GM23338 (cell line): ENCODE measurements around the gene ANO10. TPM values are rescaled to one million over a fixed set of nuclear protein-coding genes. Genes with fewer than 3 reads are reported as not detected.

Experiments used
- ATAC-seq: fragments of 200-7000 bp; cut with Tn5 transposase; 3 replicates; pipeline ENCODE4 v1.9.1; 2020
- DNase-seq: peaks from one replicate; pipeline ENCODE4 v3.0.0-alpha.2; 2015; ENCODE audit warnings: low spot score
- H2AFZ ChIP-seq: fragments of 200-600 bp; sonication (generic); 2 replicates; pipeline ENCODE4 v1.8.0; 2016; ENCODE audit warnings: antibody characterized with exemption, mild to moderate bottlenecking, moderate library complexity
- H3F3A ChIP-seq: fragments of 200-600 bp; sonication (generic); replicated peaks from 2 replicates; pipeline ENCODE4 v1.8.0; 2017; ENCODE audit warnings: antibody characterized with exemption, mixed run types, low read depth
- H3K27ac ChIP-seq: fragments of 200-600 bp; sonication (generic); 2 replicates; pipeline ENCODE4 v1.6.1; 2016; ENCODE audit warnings: low read depth
- H3K27me3 ChIP-seq: fragments of 200-600 bp; sonication (generic); 2 replicates; pipeline ENCODE4 v1.8.0; 2016; ENCODE audit warnings: mild to moderate bottlenecking, mixed run types, moderate library complexity; ENCODE audit not compliant: insufficient read depth
- H3K36me3 ChIP-seq: fragments of 200-600 bp; sonication (generic); 2 replicates; pipeline ENCODE4 v1.8.0; 2016; ENCODE audit warnings: mild to moderate bottlenecking; ENCODE audit not compliant: insufficient read depth
- H3K4me1 ChIP-seq: fragments of 200-600 bp; sonication (generic); 2 replicates; pipeline ENCODE4 v1.8.0; 2016; ENCODE audit warnings: mild to moderate bottlenecking, moderate library complexity; ENCODE audit not compliant: insufficient read depth
- H3K4me2 ChIP-seq: fragments of 200-600 bp; sonication (generic); 2 replicates; pipeline ENCODE4 v1.7.1; 2017; ENCODE audit warnings: mixed run types
- H3K4me3 ChIP-seq: fragments of 200-600 bp; sonication (generic); 2 replicates; pipeline ENCODE4 v1.6.1; 2016; ENCODE audit warnings: mixed run types
- H3K79me2 ChIP-seq: fragments of 200-600 bp; sonication (generic); replicated peaks from 2 replicates; pipeline ENCODE4 v1.8.0; 2017; ENCODE audit warnings: mild to moderate bottlenecking; ENCODE audit not compliant: insufficient read depth
- H3K9me2 ChIP-seq: fragments of 200-600 bp; sonication (generic); 2 replicates; pipeline ENCODE4 v1.8.0; 2017; ENCODE audit not compliant: insufficient read depth
- H4K20me1 ChIP-seq: fragments of 200-600 bp; sonication (generic); replicated peaks from 2 replicates; pipeline ENCODE4 v1.8.0; 2017; ENCODE audit warnings: mild to moderate bottlenecking; ENCODE audit not compliant: insufficient read depth
- H3K27ac Mint-ChIP-seq: 2 replicates; pipeline ENCODE4 v1.8.0; 2020; ENCODE audit warnings: inconsistent platforms, mild to moderate bottlenecking, moderate library complexity, mixed read lengths
- H3K27me3 Mint-ChIP-seq: 3 replicates; pipeline ENCODE4 v1.8.0; 2022; ENCODE audit warnings: low read depth, mild to moderate bottlenecking, moderate library complexity, mixed read lengths, inconsistent platforms; ENCODE audit not compliant: insufficient read depth, poor library complexity
- H3K36me3 Mint-ChIP-seq: 3 replicates; pipeline ENCODE4 v1.8.0; 2021; ENCODE audit warnings: low read depth, mild to moderate bottlenecking, inconsistent platforms, moderate library complexity, mixed read lengths
- H3K4me1 Mint-ChIP-seq: 3 replicates; pipeline ENCODE4 v1.8.0; 2020; ENCODE audit warnings: mild to moderate bottlenecking, inconsistent platforms, mixed read lengths
- H3K4me3 Mint-ChIP-seq: 3 replicates; pipeline ENCODE4 v1.8.0; 2021; ENCODE audit warnings: moderate library complexity, mild to moderate bottlenecking, inconsistent platforms, mixed read lengths
- H3K9me3 Mint-ChIP-seq: 3 replicates; pipeline ENCODE4 v1.8.0; 2020; ENCODE audit warnings: moderate library complexity, mild to moderate bottlenecking, inconsistent platforms, mixed read lengths
- EZH2phosphoT487 ChIP-seq: fragments of 200-600 bp; sonication (generic); IDR thresholded peaks from one replicate; pipeline ENCODE4 v1.8.1; 2018; ENCODE audit warnings: antibody characterized with exemption; ENCODE audit not compliant: unreplicated experiment
- NANOG ChIP-seq: IDR thresholded peaks from 2 replicates; pipeline ENCODE4 v1.6.1; 2016; ENCODE audit warnings: antibody characterized with exemption, borderline replicate concordance
- ZNF331 ChIP-seq: fragments of 250-450 bp; sonication (Bioruptor Pico); IDR thresholded peaks from 2 replicates; pipeline ENCODE4 v1.5.0; 2020; ENCODE audit warnings: low read depth, mild to moderate bottlenecking, moderate library complexity
- polyA plus RNA-seq: library from polyadenylated mRNA; unstranded; fragments of >200 nt; fragmentation: Nextera tagmentation; extraction: Ambion mirVana; gene quantifications from 2 replicates; pipeline ENCODE4 v1.2.1, GENCODE V29; 2016
- total RNA-seq: library from RNA; depleted of rRNA; stranded (reverse); fragments of >200 nt; shearing (Covaris generic); gene quantifications from 2 replicates; pipeline ENCODE4 v1.2.3, GENCODE V29; 2014
- TF ChIP-seq, protein P1 (sequence below), 2 experiments: fragments of 200-600 bp in 1 of 2; sonication (generic) in 1 of 2; conservative IDR thresholded peaks; 2 replicates each; pipeline versions ENCODE4 v1.5.1 to v1.6.1; 2016 to 2017; ENCODE audit warnings: antibody characterized with exemption in 2 of 2, low read depth in 2 of 2, mild to moderate bottlenecking in 2 of 2, moderate library complexity in 1 of 2
- TF ChIP-seq, protein P2 (sequence below): fragments of 250-450 bp; sonication (Bioruptor Pico); IDR thresholded peaks from 2 replicates; pipeline ENCODE4 v1.5.0; 2020; ENCODE audit warnings: mild to moderate bottlenecking, moderate library complexity

ANO10 gene
- total and polyA plus RNA-seq, 2 experiments from 2014 or later: 29.2 to 48.1 TPM

DNA sequence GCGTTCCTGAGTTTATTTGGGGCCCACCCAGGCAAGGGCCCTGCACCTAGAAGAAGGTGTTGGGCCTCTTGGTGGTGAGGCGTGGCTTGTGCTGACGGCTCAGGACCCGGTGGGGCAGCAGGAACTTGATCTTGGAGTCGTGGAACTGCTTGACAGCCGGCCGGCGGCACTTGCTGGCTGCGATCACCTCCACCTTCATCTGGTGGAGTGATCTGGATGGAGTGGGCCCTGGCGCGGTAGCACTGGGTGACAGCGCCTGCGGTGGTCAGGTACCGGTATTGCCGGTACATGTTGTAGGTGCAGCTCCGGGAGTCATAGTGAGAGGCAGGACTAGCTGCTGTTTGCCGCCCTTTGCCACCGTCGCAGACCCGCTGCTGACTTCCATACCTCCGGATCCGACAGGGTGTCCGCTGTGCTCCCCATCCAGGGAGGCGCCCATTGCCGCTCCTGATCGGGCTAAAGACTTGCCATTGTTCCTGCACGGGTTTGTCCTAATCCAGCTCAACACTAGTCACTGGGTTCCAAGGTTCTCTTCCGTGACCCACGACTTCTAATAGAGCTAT is 136.8 kb downstream of the ANO10 start:
- H3K9me3 Mint-ChIP-seq: peaks cover 25% of the 10 kb centered on the region; the same call in 2 of the 3 replicates
- Histone ChIP-seq H3K4me1 (peaks cover 29% of the 10 kb centered on the region), H3K4me2 (no peak overlapping the region), H3K4me3 (no peak overlapping the region), H3K9me2 (peaks cover 14% of the 10 kb centered on the region; the same call in 1 of the 2 replicates), H3K36me3 (no peaks in the 10 kb centered on the region), H3K79me2 (no peaks in the 10 kb centered on the region), H4K20me1 (no peaks in the 10 kb centered on the region; the same call in 1 of the 2 replicates), H3K27ac (no peak overlapping the region), H3K27me3 (peaks cover 11% of the 10 kb centered on the region), H2AFZ (no peak overlapping the region), H3F3A (no peaks in the 10 kb centered on the region)
- peaks cover 13% of the 10 kb centered on the region for H3K27me3 Mint-ChIP-seq
- H3K4me1 Mint-ChIP-seq: peaks cover 41% of the 10 kb centered on the region
- no peak for TF ChIP-seq EZH2phosphoT487
- TF ChIP-seq, protein P1, sequence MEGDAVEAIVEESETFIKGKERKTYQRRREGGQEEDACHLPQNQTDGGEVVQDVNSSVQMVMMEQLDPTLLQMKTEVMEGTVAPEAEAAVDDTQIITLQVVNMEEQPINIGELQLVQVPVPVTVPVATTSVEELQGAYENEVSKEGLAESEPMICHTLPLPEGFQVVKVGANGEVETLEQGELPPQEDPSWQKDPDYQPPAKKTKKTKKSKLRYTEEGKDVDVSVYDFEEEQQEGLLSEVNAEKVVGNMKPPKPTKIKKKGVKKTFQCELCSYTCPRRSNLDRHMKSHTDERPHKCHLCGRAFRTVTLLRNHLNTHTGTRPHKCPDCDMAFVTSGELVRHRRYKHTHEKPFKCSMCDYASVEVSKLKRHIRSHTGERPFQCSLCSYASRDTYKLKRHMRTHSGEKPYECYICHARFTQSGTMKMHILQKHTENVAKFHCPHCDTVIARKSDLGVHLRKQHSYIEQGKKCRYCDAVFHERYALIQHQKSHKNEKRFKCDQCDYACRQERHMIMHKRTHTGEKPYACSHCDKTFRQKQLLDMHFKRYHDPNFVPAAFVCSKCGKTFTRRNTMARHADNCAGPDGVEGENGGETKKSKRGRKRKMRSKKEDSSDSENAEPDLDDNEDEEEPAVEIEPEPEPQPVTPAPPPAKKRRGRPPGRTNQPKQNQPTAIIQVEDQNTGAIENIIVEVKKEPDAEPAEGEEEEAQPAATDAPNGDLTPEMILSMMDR (conservative IDR thresholded peaks at IDR 0.05; ENCODE audit: low read depth in 2 of 2): peak; percentile 45 to 51
- H3K36me3 Mint-ChIP-seq: peaks cover 60% of the 10 kb centered on the region
- ATAC-seq (peak; percentile 64), DNase-seq (peak; percentile 37)
- H3K4me3 Mint-ChIP-seq: no peak overlapping the region
- H3K27ac Mint-ChIP-seq: no peak overlapping the region

DNA sequence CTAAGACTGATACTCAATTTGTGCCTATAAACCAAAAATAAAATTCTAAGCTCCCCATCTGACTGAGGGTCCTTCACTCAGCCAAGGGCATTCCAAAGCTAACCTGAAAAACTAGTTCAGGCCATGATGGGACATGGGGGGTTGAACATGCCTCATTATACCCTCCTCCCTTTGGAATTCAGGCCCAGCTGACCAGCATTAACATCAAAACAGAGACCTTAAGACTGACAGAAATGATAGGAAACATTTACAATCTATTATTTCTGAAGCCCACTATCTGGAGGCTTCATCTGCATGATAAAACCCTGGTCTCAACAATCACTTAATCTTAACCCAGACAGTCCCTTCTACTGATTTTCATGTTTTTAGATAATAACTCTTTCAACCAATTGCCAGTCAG is 140.4 kb downstream of the ANO10 start:
- peak; percentile 87 for DNase-seq
- H3K4me2 ChIP-seq: 0 out of 2 replicates have a peak overlapping the region, but pooled peaks have one; percentile 12
- no peaks in the 10 kb centered on the region for H3K36me3 ChIP-seq
- H2AFZ ChIP-seq: no peak overlapping the region
- Mint-ChIP-seq H3K27me3 (peaks cover 24% of the 10 kb centered on the region), H3K27ac (peak overlapping the region; percentile 24; the same call in 1 of the 2 replicates), H3K4me1 (peaks cover 66% of the 10 kb centered on the region), H3K36me3 (peaks cover 54% of the 10 kb centered on the region), H3K4me3 (peak overlapping the region; percentile 53), H3K9me3 (peaks cover 25% of the 10 kb centered on the region; the same call in 2 of the 3 replicates)
- H3F3A ChIP-seq: no peaks in the 10 kb centered on the region
- TF ChIP-seq ZNF331 (CRISPR knock-in tag) (no peak), NANOG (peak; percentile 49; the same call in 1 of the 2 replicates)
- TF ChIP-seq, protein P2, sequence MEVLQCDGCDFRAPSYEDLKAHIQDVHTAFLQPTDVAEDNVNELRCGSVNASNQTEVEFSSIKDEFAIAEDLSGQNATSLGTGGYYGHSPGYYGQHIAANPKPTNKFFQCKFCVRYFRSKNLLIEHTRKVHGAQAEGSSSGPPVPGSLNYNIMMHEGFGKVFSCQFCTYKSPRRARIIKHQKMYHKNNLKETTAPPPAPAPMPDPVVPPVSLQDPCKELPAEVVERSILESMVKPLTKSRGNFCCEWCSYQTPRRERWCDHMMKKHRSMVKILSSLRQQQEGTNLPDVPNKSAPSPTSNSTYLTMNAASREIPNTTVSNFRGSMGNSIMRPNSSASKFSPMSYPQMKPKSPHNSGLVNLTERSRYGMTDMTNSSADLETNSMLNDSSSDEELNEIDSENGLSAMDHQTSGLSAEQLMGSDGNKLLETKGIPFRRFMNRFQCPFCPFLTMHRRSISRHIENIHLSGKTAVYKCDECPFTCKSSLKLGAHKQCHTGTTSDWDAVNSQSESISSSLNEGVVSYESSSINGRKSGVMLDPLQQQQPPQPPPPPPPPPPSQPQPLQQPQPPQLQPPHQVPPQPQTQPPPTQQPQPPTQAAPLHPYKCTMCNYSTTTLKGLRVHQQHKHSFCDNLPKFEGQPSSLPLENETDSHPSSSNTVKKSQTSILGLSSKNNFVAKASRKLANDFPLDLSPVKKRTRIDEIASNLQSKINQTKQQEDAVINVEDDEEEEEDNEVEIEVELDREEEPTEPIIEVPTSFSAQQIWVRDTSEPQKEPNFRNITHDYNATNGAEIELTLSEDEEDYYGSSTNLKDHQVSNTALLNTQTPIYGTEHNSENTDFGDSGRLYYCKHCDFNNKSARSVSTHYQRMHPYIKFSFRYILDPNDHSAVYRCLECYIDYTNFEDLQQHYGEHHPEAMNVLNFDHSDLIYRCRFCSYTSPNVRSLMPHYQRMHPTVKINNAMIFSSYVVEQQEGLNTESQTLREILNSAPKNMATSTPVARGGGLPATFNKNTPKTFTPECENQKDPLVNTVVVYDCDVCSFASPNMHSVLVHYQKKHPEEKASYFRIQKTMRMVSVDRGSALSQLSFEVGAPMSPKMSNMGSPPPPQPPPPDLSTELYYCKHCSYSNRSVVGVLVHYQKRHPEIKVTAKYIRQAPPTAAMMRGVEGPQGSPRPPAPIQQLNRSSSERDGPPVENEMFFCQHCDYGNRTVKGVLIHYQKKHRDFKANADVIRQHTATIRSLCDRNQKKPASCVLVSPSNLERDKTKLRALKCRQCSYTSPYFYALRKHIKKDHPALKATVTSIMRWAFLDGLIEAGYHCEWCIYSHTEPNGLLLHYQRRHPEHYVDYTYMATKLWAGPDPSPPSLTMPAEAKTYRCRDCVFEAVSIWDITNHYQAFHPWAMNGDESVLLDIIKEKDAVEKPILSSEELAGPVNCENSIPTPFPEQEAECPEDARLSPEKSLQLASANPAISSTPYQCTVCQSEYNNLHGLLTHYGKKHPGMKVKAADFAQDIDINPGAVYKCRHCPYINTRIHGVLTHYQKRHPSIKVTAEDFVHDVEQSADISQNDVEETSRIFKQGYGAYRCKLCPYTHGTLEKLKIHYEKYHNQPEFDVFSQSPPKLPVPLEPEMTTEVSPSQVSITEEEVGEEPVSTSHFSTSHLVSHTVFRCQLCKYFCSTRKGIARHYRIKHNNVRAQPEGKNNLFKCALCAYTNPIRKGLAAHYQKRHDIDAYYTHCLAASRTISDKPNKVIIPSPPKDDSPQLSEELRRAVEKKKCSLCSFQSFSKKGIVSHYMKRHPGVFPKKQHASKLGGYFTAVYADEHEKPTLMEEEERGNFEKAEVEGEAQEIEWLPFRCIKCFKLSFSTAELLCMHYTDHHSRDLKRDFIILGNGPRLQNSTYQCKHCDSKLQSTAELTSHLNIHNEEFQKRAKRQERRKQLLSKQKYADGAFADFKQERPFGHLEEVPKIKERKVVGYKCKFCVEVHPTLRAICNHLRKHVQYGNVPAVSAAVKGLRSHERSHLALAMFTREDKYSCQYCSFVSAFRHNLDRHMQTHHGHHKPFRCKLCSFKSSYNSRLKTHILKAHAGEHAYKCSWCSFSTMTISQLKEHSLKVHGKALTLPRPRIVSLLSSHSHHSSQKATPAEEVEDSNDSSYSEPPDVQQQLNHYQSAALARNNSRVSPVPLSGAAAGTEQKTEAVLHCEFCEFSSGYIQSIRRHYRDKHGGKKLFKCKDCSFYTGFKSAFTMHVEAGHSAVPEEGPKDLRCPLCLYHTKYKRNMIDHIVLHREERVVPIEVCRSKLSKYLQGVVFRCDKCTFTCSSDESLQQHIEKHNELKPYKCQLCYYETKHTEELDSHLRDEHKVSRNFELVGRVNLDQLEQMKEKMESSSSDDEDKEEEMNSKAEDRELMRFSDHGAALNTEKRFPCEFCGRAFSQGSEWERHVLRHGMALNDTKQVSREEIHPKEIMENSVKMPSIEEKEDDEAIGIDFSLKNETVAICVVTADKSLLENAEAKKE (CRISPR knock-in tag): peak; percentile 48; the same call in 1 of the 2 replicates
- no peak overlapping the region for H3K27ac ChIP-seq
- H3K4me3 ChIP-seq: no peak overlapping the region
- peaks cover 12% of the 10 kb centered on the region for H4K20me1 ChIP-seq
- H3K79me2 ChIP-seq: 0 out of 2 replicates have a peak, but pooled peaks cover 2% of the 10 kb centered on the region
- peak; percentile 54 for ATAC-seq
- peaks cover 43% of the 10 kb centered on the region for H3K27me3 ChIP-seq
- peaks cover 14% of the 10 kb centered on the region; the same call in 1 of the 2 replicates for H3K9me2 ChIP-seq
- peaks cover 47% of the 10 kb centered on the region for H3K4me1 ChIP-seq
